Central memory CD8-positive, alpha-beta T cell (primary cell): Measurements from ENCODE around the gene TMPRSS13.
A peak's percentile ranks its signal among the peaks of the same experiment; 100 is the strongest.

Source experiments
- ATAC-seq: fragments of 150-1000 bp; cut with Tn5 transposase; replicated peaks from 2 replicates; pipeline ENCODE4 v1.10.0; 2022; ENCODE audit warnings: mild to moderate bottlenecking, moderate FRiP score, moderate number of reproducible peaks; ENCODE audit not compliant: poor library complexity, severe bottlenecking; ENCODE audit errors: extremely low read depth
- DNase-seq, 2 donors: peaks; one replicate each; pipeline ENCODE4 v3.0.0; 2021; ENCODE audit warnings: low spot score in 2 of 2
- H3K27ac Mint-ChIP-seq: one replicate; pipeline ENCODE4 v1.8.0; 2022; ENCODE audit warnings: low read depth, mild to moderate bottlenecking, moderate library complexity, mixed read lengths
- H3K27me3 Mint-ChIP-seq: one replicate; pipeline ENCODE4 v1.8.0; 2022; ENCODE audit warnings: mixed read lengths
- H3K36me3 Mint-ChIP-seq: one replicate; pipeline ENCODE4 v1.8.0; 2022; ENCODE audit warnings: mild to moderate bottlenecking, moderate library complexity, mixed read lengths; ENCODE audit not compliant: insufficient read depth
- H3K4me1 Mint-ChIP-seq: one replicate; pipeline ENCODE4 v1.8.0; 2022; ENCODE audit warnings: mixed read lengths
- H3K4me3 Mint-ChIP-seq: one replicate; pipeline ENCODE4 v1.8.0; 2022; ENCODE audit warnings: mild to moderate bottlenecking, moderate library complexity, mixed read lengths
- H3K9me3 Mint-ChIP-seq: one replicate; pipeline ENCODE4 v1.8.0; 2022; ENCODE audit warnings: mixed read lengths

TMPRSS13 gene

GRCh38 chr11:117903505-117904382, 25.5 kb downstream of the TMPRSS13 start:
- Mint-ChIP-seq H3K27ac (no peak overlapping the region), H3K27me3 (no peaks in the 10 kb centered on the region), H3K4me1 (peaks cover 12% of the 10 kb centered on the region), H3K36me3 (no peaks in the 10 kb centered on the region), H3K9me3 (no peaks in the 10 kb centered on the region), H3K4me3 (no peak overlapping the region)
- DNase-seq (no peak), ATAC-seq (no peak)

- DNase-seq (no peak), ATAC-seq (no peak)
- no peaks in the 10 kb centered on the region for H3K9me3 Mint-ChIP-seq
- H3K36me3 Mint-ChIP-seq = no peaks in the 10 kb centered on the region
- H3K4me1 Mint-ChIP-seq = peaks cover under 1% of the 10 kb centered on the region
- H3K27me3 Mint-ChIP-seq = no peaks in the 10 kb centered on the region
- no peak overlapping the region for H3K4me3 Mint-ChIP-seq
- no peak overlapping the region for H3K27ac Mint-ChIP-seq
Observed at GRCh38 chr11:117902001-117902845, 27.0 kb downstream of the TMPRSS13 start.

DNA sequence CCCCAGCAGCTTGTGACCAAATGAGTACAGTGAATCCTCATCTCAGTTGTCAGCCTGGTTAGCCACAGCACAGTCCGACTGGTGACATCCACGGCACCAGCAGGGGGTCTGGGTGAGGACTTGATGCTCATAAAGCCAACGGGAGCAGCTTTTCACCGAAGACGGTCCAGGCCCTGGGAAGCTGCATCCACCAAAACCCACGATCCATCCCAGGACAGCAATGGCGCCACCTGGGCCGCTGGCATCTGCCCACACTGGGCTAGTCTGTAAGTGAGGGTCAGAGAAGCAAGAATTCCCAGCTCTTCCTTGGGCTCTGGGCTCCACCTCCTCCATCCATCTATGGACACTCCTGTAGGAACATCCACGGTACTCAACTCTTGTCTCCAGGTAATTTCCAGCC, 27.6 kb downstream of the TMPRSS13 start:
- H3K4me3 Mint-ChIP-seq = no peak overlapping the region
- no peaks in the 10 kb centered on the region for H3K9me3 Mint-ChIP-seq
- ATAC-seq (no peak), DNase-seq (no peak)
- no peak overlapping the region for H3K27ac Mint-ChIP-seq
- no peaks in the 10 kb centered on the region for H3K36me3 Mint-ChIP-seq
- H3K4me1 Mint-ChIP-seq = no peaks in the 10 kb centered on the region
- H3K27me3 Mint-ChIP-seq = peaks cover 6% of the 10 kb centered on the region

- H3K27me3 Mint-ChIP-seq = peaks cover 13% of the 10 kb centered on the region
- ATAC-seq (no peak), DNase-seq (no peak)
- no peak overlapping the region for H3K4me3 Mint-ChIP-seq
- H3K36me3 Mint-ChIP-seq = no peaks in the 10 kb centered on the region
- no peaks in the 10 kb centered on the region for H3K9me3 Mint-ChIP-seq
- no peaks in the 10 kb centered on the region for H3K4me1 Mint-ChIP-seq
- H3K27ac Mint-ChIP-seq = no peak overlapping the region
Observed at GRCh38 chr11:117900720-117901440, 28.3 kb downstream of the TMPRSS13 start.

DNA sequence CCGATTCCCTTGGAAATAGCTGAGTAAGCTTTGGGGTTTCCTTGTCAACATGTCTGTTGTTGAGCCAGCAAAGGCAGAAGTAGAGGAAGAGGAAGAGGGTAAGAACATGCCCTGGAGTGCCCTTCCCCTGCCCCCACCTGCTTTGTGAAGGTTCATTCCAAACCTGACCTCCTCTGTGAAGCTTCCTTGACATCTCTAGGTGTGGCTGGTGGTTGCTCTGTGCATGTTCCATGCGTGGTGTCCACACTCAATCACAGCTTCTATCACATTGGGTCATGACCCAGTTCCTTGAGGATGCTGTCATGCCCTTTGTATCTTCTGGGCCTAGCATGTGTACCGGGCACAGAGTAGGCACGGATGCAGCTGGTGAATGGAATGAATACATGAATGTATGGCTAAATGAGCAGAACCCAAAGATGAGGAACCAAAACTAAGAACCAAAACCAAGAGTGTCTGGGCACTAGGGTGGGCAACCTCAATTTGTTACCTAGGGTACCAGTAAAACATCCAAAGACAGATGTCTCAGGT, 29.0 kb downstream of the TMPRSS13 start:
- peak; percentile 40 for ATAC-seq
- Mint-ChIP-seq H3K27me3 (peaks cover 18% of the 10 kb centered on the region), H3K4me1 (no peaks in the 10 kb centered on the region), H3K9me3 (no peaks in the 10 kb centered on the region), H3K4me3 (no peak overlapping the region), H3K27ac (no peak overlapping the region), H3K36me3 (no peaks in the 10 kb centered on the region)
- DNase-seq = no peak

DNA sequence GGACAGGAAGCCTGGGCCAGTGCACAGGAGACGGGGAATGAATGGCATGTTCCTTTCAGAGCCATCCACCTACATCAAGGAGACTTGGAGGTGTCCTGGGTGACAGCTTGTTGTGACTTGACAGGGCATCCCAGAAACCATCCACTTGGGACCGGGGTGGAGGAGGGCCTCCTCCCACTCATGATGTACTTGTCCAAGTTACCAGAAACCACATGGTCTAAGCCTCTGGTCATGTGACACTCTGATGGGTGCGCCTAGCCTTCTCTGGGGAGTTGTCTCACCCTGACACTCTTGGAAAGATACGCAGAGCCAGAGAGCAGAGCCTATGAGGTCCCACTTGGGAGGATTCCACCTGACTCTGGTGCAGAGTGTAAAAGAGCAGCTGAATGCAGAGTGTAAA, 31.1 kb downstream of the TMPRSS13 start:
- ATAC-seq (no peak), DNase-seq (no peak)
- H3K4me3 Mint-ChIP-seq = no peak overlapping the region
- no peaks in the 10 kb centered on the region for H3K4me1 Mint-ChIP-seq
- peaks cover 32% of the 10 kb centered on the region for H3K27me3 Mint-ChIP-seq
- no peak overlapping the region for H3K27ac Mint-ChIP-seq
- H3K9me3 Mint-ChIP-seq = no peaks in the 10 kb centered on the region
- H3K36me3 Mint-ChIP-seq = no peaks in the 10 kb centered on the region

- no peak overlapping the region for H3K27ac Mint-ChIP-seq
- no peak for DNase-seq
- H3K4me1 Mint-ChIP-seq = no peaks in the 10 kb centered on the region
- H3K4me3 Mint-ChIP-seq = no peak overlapping the region
- no peaks in the 10 kb centered on the region for H3K9me3 Mint-ChIP-seq
- no peaks in the 10 kb centered on the region for H3K36me3 Mint-ChIP-seq
- no peak for ATAC-seq
- peaks cover 45% of the 10 kb centered on the region for H3K27me3 Mint-ChIP-seq
Observed at GRCh38 chr11:117892651-117893050, 36.6 kb downstream of the TMPRSS13 start.

- Mint-ChIP-seq H3K4me1 (no peaks in the 10 kb centered on the region), H3K9me3 (no peaks in the 10 kb centered on the region), H3K27ac (no peak overlapping the region), H3K4me3 (no peak overlapping the region), H3K27me3 (peaks cover 38% of the 10 kb centered on the region), H3K36me3 (no peaks in the 10 kb centered on the region)
- no peak for ATAC-seq
- no peak for DNase-seq
Observed at GRCh38 chr11:117891362-117891761, 37.8 kb downstream of the TMPRSS13 start.

DNA sequence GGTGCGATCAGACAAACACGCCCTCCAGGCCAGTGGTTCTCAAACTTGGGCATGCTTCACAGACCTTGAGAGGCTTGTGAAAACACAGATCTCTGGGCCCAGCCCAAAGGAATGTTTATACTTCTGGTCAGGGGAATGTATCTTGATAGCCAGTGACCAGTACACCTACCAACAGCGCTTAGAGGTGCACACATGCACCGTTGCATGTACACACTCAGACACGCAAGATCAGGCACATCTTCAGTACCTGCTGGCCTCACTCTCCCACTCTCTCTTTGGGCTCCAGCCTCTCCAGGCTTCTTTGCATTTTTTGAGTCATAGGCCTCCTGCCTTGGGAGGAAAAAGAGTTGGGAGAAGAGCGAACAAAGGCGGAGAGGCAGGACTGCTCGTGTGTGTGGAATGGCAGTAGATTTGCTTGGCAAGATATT, 41.0 kb downstream of the TMPRSS13 start:
- Mint-ChIP-seq H3K36me3 (no peaks in the 10 kb centered on the region), H3K9me3 (no peaks in the 10 kb centered on the region), H3K4me3 (no peak overlapping the region), H3K27me3 (peaks cover 15% of the 10 kb centered on the region), H3K27ac (no peak overlapping the region), H3K4me1 (no peaks in the 10 kb centered on the region)
- no peak for ATAC-seq
- DNase-seq = no peak

- no peaks in the 10 kb centered on the region for H3K9me3 Mint-ChIP-seq
- no peak overlapping the region for H3K27ac Mint-ChIP-seq
- no peak overlapping the region for H3K4me3 Mint-ChIP-seq
- H3K4me1 Mint-ChIP-seq = no peaks in the 10 kb centered on the region
- H3K27me3 Mint-ChIP-seq = peaks cover 16% of the 10 kb centered on the region
- no peak for DNase-seq
- no peak for ATAC-seq
- no peaks in the 10 kb centered on the region for H3K36me3 Mint-ChIP-seq
Observed at GRCh38 chr11:117887431-117888138, 41.6 kb downstream of the TMPRSS13 start.

GRCh38 chr11:117885777-117886176, 43.4 kb downstream of the TMPRSS13 start:
- no peak for ATAC-seq
- no peak for DNase-seq
- Mint-ChIP-seq H3K9me3 (no peaks in the 10 kb centered on the region), H3K27me3 (peaks cover 34% of the 10 kb centered on the region), H3K27ac (no peak overlapping the region), H3K4me3 (no peak overlapping the region), H3K36me3 (no peaks in the 10 kb centered on the region), H3K4me1 (no peaks in the 10 kb centered on the region)

DNA sequence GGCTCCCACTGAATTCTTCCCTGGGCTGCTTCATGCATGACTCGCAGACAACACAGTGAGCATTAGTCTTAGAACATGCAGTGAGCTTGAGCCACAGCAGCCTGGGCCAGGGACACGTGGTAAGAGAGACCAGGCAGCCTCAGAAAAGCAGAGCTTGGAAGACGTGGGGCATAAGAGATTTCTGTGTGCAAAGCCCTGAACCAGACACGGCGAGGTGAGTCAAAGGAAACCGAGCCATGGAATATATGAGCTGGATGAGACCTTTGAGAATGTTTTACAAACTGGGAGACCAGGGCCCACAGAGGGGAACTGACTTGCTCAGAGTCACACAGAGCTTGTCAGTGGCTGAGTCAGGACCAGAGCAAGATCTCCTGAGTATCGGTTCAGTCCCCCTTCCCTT, 44.2 kb downstream of the TMPRSS13 start:
- Mint-ChIP-seq H3K4me3 (no peak overlapping the region), H3K9me3 (no peaks in the 10 kb centered on the region), H3K4me1 (no peaks in the 10 kb centered on the region), H3K36me3 (no peaks in the 10 kb centered on the region), H3K27ac (no peak overlapping the region), H3K27me3 (peaks cover 42% of the 10 kb centered on the region)
- no peak for DNase-seq
- ATAC-seq = no peak
